NCI-H1417 (cell line): Measurements from ENCODE around the gene CLDN4.
"Not testable (repeated sequence)": the region's sequence is repeated elsewhere in the genome, so short reads cannot be mapped to it uniquely, and the experiment has no call there.

Source experiments
- DNase-seq, 3 experiments: peaks; one replicate each; lab custom pipeline; 2025; lab: John Stamatoyannopoulos, UW

Gene CLDN4

GRCh38 chr7:73830681-73831583 is at the start of gene CLDN4:
CLDN4 (plus strand) TSS chr7:73830996; CDS start chr7:73831202, 206 bp downstream.
- peak; percentile 86 to 91 (median 89) for DNase-seq

GRCh38 chr7:73786588-73786987 is 44.2 kb upstream of the CLDN4 start:
- DNase-seq = no peak

GRCh38 chr7:73787786-73788048 is 43.1 kb upstream of the CLDN4 start:
- DNase-seq = not testable (repeated sequence)

- no peak for DNase-seq
Measured at GRCh38 chr7:73789051-73789450, 41.7 kb upstream of the CLDN4 start.

- DNase-seq = not testable (repeated sequence)
Measured at GRCh38 chr7:73791170-73791690, 39.6 kb upstream of the CLDN4 start.

- not testable (repeated sequence) for DNase-seq
Measured at GRCh38 chr7:73795188-73795587, 35.6 kb upstream of the CLDN4 start.

- not testable (repeated sequence) for DNase-seq
Measured at GRCh38 chr7:73796656-73797055, 34.1 kb upstream of the CLDN4 start.

- not testable (repeated sequence) for DNase-seq
Measured at GRCh38 chr7:73797176-73797575, 33.6 kb upstream of the CLDN4 start.

- no peak for DNase-seq
Measured at GRCh38 chr7:73799282-73800141, 31.3 kb upstream of the CLDN4 start.

- DNase-seq = no peak
Measured at GRCh38 chr7:73801577-73801976, 29.2 kb upstream of the CLDN4 start.

- no peak for DNase-seq
Measured at GRCh38 chr7:73802459-73802858, 28.3 kb upstream of the CLDN4 start.

- no peak for DNase-seq
Measured at GRCh38 chr7:73809467-73809951, 21.3 kb upstream of the CLDN4 start.

- DNase-seq = no peak
Measured at GRCh38 chr7:73810998-73811360, 19.8 kb upstream of the CLDN4 start.

GRCh38 chr7:73811760-73812168 is 19.0 kb upstream of the CLDN4 start:
- DNase-seq = peak in 2 of 3 experiments; percentile 43 to 91

- no peak for DNase-seq
Measured at GRCh38 chr7:73812996-73813395, 17.8 kb upstream of the CLDN4 start.

GRCh38 chr7:73815436-73815835 is 15.4 kb upstream of the CLDN4 start:
- no peak for DNase-seq

- no peak for DNase-seq
Measured at GRCh38 chr7:73817121-73817520, 13.7 kb upstream of the CLDN4 start.

GRCh38 chr7:73820013-73820412 is 10.8 kb upstream of the CLDN4 start:
- no peak for DNase-seq

- peak in 2 of 3 experiments; percentile 17 to 25 for DNase-seq
Measured at GRCh38 chr7:73821597-73822285, 9.1 kb upstream of the CLDN4 start.

- peak in 2 of 3 experiments; percentile 16 to 73 for DNase-seq
Measured at GRCh38 chr7:73822319-73823173, 8.2 kb upstream of the CLDN4 start.

- DNase-seq = no peak
Measured at GRCh38 chr7:73823257-73823656, 7.5 kb upstream of the CLDN4 start.
